ENCODE measurements around the gene OLFML3.

Gene OLFML3

GRCh38 chr1:113975211-113975895 is 3.9 kb upstream of the OLFML3 start:
- DNase-seq (no peak), ATAC-seq (ENCODE audit: insufficient read depth, low read depth) (peak; percentile 39; the same call in 2 of the 3 replicates)
- H3K36me3 ChIP-seq (ENCODE audit: insufficient read depth, low read length): peaks cover 50% of the 10 kb centered on the region
- H3K27ac ChIP-seq (ENCODE audit: low read length): no peak overlapping the region
- H3K79me2 ChIP-seq (ENCODE audit: insufficient read depth, low read length): no peaks in the 10 kb centered on the region
- H4K20me1 ChIP-seq (ENCODE audit: insufficient read depth, low read length): no peaks in the 10 kb centered on the region
- H3K9ac ChIP-seq (ENCODE audit: low read depth, low read length): no peak overlapping the region
- no peak overlapping the region for H3K4me2 ChIP-seq (ENCODE audit: insufficient read depth, low read length)
- H3K4me3 ChIP-seq (ENCODE audit: low read depth in 1 of 2, low read length in 2 of 2): no peak overlapping the region
- H3K9me3 ChIP-seq (ENCODE audit: insufficient read depth, low read length, severe bottlenecking): no peaks in the 10 kb centered on the region
- H3K4me1 ChIP-seq (ENCODE audit: insufficient read depth, low read length): no peaks in the 10 kb centered on the region
- H3K27me3 ChIP-seq (ENCODE audit: insufficient read depth, low read length, poor library complexity): no peaks in the 10 kb centered on the region
- TF ChIP-seq CTCF (IDR thresholded peaks at IDR 0.05; ENCODE audit: borderline replicate concordance, extremely low read depth, low read length, poor library complexity, severe bottlenecking): no peak
- no peak for TF ChIP-seq EZH2 (IDR thresholded peaks at IDR 0.05; ENCODE audit: borderline replicate concordance, low read depth, low read length, severe bottlenecking)
- H2AFZ ChIP-seq (ENCODE audit: low read depth, low read length): no peak overlapping the region

- no peak overlapping the region for H3K27ac ChIP-seq (ENCODE audit: low read length)
Measured at GRCh38 chr1:113976609-113977278, 2.5 kb upstream of the OLFML3 start.

GRCh38 chr1:113977906-113978305 is 1.4 kb upstream of the OLFML3 start:
- Histone ChIP-seq H3K79me2 (ENCODE audit: insufficient read depth, low read length) (no peaks in the 10 kb centered on the region), H3K4me2 (ENCODE audit: insufficient read depth, low read length) (no peak overlapping the region), H3K36me3 (ENCODE audit: insufficient read depth, low read length) (peaks cover 25% of the 10 kb centered on the region), H3K27me3 (ENCODE audit: insufficient read depth, low read length, poor library complexity) (no peaks in the 10 kb centered on the region), H2AFZ (ENCODE audit: low read depth, low read length) (no peak overlapping the region), H3K27ac (ENCODE audit: low read length) (no peak overlapping the region), H4K20me1 (ENCODE audit: insufficient read depth, low read length) (no peaks in the 10 kb centered on the region), H3K9me3 (ENCODE audit: insufficient read depth, low read length, severe bottlenecking) (no peaks in the 10 kb centered on the region), H3K4me1 (ENCODE audit: insufficient read depth, low read length) (no peaks in the 10 kb centered on the region), H3K4me3 (ENCODE audit: low read depth in 1 of 2, low read length in 2 of 2) (no peak overlapping the region), H3K9ac (ENCODE audit: low read depth, low read length) (no peak overlapping the region)
- DNase-seq: no peak
- no peak for TF ChIP-seq EZH2 (IDR thresholded peaks at IDR 0.05; ENCODE audit: borderline replicate concordance, low read depth, low read length, severe bottlenecking)
- TF ChIP-seq CTCF (IDR thresholded peaks at IDR 0.05; ENCODE audit: borderline replicate concordance, extremely low read depth, low read length, poor library complexity, severe bottlenecking): no peak
- ATAC-seq (ENCODE audit: insufficient read depth, low read depth): no peak

More at GRCh38 chr1:113976609-113977278, 2.5 kb upstream of the OLFML3 start:
- DNase-seq: no peak
- H2AFZ ChIP-seq (ENCODE audit: low read depth, low read length): no peak overlapping the region
- no peaks in the 10 kb centered on the region for H3K9me3 ChIP-seq (ENCODE audit: insufficient read depth, low read length, severe bottlenecking)
- no peak overlapping the region for H3K9ac ChIP-seq (ENCODE audit: low read depth, low read length)
- TF ChIP-seq CTCF (IDR thresholded peaks at IDR 0.05; ENCODE audit: borderline replicate concordance, extremely low read depth, low read length, poor library complexity, severe bottlenecking) (peak; percentile 45), EZH2 (IDR thresholded peaks at IDR 0.05; ENCODE audit: borderline replicate concordance, low read depth, low read length, severe bottlenecking) (no peak)
- H3K36me3 ChIP-seq (ENCODE audit: insufficient read depth, low read length): peaks cover 37% of the 10 kb centered on the region
- no peaks in the 10 kb centered on the region for H4K20me1 ChIP-seq (ENCODE audit: insufficient read depth, low read length)
- H3K27me3 ChIP-seq (ENCODE audit: insufficient read depth, low read length, poor library complexity): no peaks in the 10 kb centered on the region
- H3K4me3 ChIP-seq (ENCODE audit: low read depth in 1 of 2, low read length in 2 of 2): no peak overlapping the region
- H3K79me2 ChIP-seq (ENCODE audit: insufficient read depth, low read length): no peaks in the 10 kb centered on the region
- H3K4me1 ChIP-seq (ENCODE audit: insufficient read depth, low read length): no peaks in the 10 kb centered on the region
- ATAC-seq (ENCODE audit: insufficient read depth, low read depth): peak; percentile 39; the same call in 1 of the 3 replicates
- no peak overlapping the region for H3K4me2 ChIP-seq (ENCODE audit: insufficient read depth, low read length)
